DND-41 (cell line): Measurements from ENCODE around the gene SEC16A.

ENCODE experiments used
- ATAC-seq: fragments of 200-7000 bp; cut with Tn5 transposase; 3 replicates; pipeline ENCODE4 v1.9.1; 2021; ENCODE audit warnings: low read depth; ENCODE audit not compliant: insufficient read depth
- DNase-seq: peaks from one replicate; pipeline ENCODE4 v3.0.0-alpha.2; 2020
- H2AFZ ChIP-seq: 2 replicates; pipeline ENCODE4 v1.6.0; 2012; ENCODE audit warnings: low read depth, low read length
- H3K27ac ChIP-seq: 2 replicates; pipeline ENCODE4 v1.5.1; 2012; ENCODE audit warnings: low read length, inconsistent platforms
- H3K27me3 ChIP-seq: fragments of 200-600 bp; sonication (generic); 2 replicates; pipeline ENCODE4 v1.6.0; 2012; ENCODE audit warnings: low read length, mild to moderate bottlenecking, inconsistent platforms; ENCODE audit not compliant: insufficient read depth, poor library complexity
- H3K36me3 ChIP-seq: 2 replicates; pipeline ENCODE4 v1.5.1; 2012; ENCODE audit warnings: low read length, inconsistent platforms; ENCODE audit not compliant: insufficient read depth
- H3K4me1 ChIP-seq: 2 replicates; pipeline ENCODE4 v1.5.1; 2012; ENCODE audit warnings: mild to moderate bottlenecking, low read length; ENCODE audit not compliant: insufficient read depth
- H3K4me2 ChIP-seq: 2 replicates; pipeline ENCODE4 v1.6.0; 2012; ENCODE audit warnings: mild to moderate bottlenecking, moderate library complexity, low read length, inconsistent platforms; ENCODE audit not compliant: insufficient read depth
- H3K4me3 ChIP-seq, 2 experiments: fragments of 200-600 bp in 1 of 2; shearing (Covaris generic) in 1 of 2; 2 replicates each; pipeline ENCODE4 v1.5.1; 2012 to 2016; ENCODE audit warnings: inconsistent platforms in 2 of 2, low read length in 2 of 2, mild to moderate bottlenecking in 2 of 2, low read depth in 1 of 2, moderate library complexity in 1 of 2
- H3K79me2 ChIP-seq: 2 replicates; pipeline ENCODE4 v1.6.0; 2012; ENCODE audit warnings: low read length, inconsistent platforms; ENCODE audit not compliant: insufficient read depth
- H3K9ac ChIP-seq: 2 replicates; pipeline ENCODE4 v1.6.0; 2012; ENCODE audit warnings: low read depth, mild to moderate bottlenecking, inconsistent platforms, low read length, moderate library complexity
- H3K9me3 ChIP-seq: 2 replicates; pipeline ENCODE4 v1.5.1; 2012; ENCODE audit warnings: low read length, moderate library complexity, mild to moderate bottlenecking, inconsistent platforms; ENCODE audit not compliant: insufficient read depth, severe bottlenecking
- H4K20me1 ChIP-seq: 2 replicates; pipeline ENCODE4 v1.6.0; 2012; ENCODE audit warnings: low read length; ENCODE audit not compliant: insufficient read depth
- EZH2 ChIP-seq: IDR thresholded peaks from 3 replicates; pipeline ENCODE4 v1.6.1; 2012; ENCODE audit warnings: borderline replicate concordance, low read depth, mild to moderate bottlenecking, moderate library complexity, low read length, inconsistent platforms; ENCODE audit not compliant: severe bottlenecking
- TF ChIP-seq, protein P1 (sequence below): IDR thresholded peaks from 2 replicates; pipeline ENCODE4 v1.5.1; 2012; ENCODE audit warnings: borderline replicate concordance, low read length, moderate library complexity, mild to moderate bottlenecking; ENCODE audit not compliant: poor library complexity, severe bottlenecking; ENCODE audit errors: extremely low read depth

Gene SEC16A

DNA sequence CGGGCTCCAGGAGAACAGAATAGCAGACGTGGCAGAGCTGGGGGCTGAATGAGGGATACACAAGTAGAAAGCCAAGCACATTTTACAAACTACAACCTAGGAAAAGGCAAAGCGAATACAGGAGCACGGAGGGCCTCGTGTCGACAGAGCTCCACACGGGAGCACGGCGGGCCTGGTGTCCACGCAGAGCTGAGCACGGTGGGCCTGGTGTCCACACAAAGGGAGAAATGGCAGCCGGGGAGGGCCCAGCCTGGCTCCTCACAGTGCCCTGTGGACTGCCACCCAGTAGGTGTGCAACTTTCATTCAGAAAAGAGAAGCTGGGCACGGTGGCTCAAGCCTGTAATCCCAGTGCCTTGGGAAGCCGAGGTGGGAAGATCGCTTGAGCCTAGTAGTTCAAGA is 39.8 kb downstream of the SEC16A start:
- Histone ChIP-seq H3K27me3 (no peaks in the 10 kb centered on the region), H3K9me3 (no peaks in the 10 kb centered on the region), H3K27ac (no peak overlapping the region), H3K4me2 (no peak overlapping the region), H3K4me3 (no peak overlapping the region), H2AFZ (no peak overlapping the region), H3K79me2 (peaks cover 15% of the 10 kb centered on the region), H3K4me1 (peaks cover 16% of the 10 kb centered on the region), H4K20me1 (peaks cover 26% of the 10 kb centered on the region), H3K9ac (no peak overlapping the region), H3K36me3 (peaks cover 68% of the 10 kb centered on the region)
- no peak for ATAC-seq
- TF ChIP-seq, protein P1, sequence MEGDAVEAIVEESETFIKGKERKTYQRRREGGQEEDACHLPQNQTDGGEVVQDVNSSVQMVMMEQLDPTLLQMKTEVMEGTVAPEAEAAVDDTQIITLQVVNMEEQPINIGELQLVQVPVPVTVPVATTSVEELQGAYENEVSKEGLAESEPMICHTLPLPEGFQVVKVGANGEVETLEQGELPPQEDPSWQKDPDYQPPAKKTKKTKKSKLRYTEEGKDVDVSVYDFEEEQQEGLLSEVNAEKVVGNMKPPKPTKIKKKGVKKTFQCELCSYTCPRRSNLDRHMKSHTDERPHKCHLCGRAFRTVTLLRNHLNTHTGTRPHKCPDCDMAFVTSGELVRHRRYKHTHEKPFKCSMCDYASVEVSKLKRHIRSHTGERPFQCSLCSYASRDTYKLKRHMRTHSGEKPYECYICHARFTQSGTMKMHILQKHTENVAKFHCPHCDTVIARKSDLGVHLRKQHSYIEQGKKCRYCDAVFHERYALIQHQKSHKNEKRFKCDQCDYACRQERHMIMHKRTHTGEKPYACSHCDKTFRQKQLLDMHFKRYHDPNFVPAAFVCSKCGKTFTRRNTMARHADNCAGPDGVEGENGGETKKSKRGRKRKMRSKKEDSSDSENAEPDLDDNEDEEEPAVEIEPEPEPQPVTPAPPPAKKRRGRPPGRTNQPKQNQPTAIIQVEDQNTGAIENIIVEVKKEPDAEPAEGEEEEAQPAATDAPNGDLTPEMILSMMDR, result no peak
- TF ChIP-seq EZH2, result no peak
- no peak for DNase-seq

DNA sequence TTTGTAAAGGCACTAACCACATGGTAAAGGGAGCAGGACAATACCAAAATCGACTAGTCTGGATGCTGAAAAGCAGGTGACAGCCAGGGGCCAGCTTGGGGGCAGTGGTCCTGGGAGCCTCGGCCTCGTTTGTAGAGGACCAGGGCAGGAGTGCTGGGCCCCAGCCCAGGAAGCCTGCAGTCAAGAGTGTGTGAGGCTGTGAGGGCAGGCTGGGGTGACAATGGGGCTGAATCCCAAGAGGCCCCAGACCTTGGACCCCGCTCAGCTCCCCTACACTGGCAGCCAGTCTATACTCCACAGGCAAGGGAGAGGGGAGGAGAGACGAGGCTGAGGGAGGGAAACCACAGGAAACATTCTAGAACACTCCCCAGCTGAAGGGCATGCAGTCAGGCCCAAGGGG is 40.6 kb downstream of the SEC16A start:
- Histone ChIP-seq H3K4me1 (peaks cover 24% of the 10 kb centered on the region), H4K20me1 (peaks cover 31% of the 10 kb centered on the region), H3K9me3 (no peaks in the 10 kb centered on the region), H3K9ac (no peak overlapping the region), H3K4me3 (no peak overlapping the region), H2AFZ (no peak overlapping the region), H3K79me2 (peaks cover 24% of the 10 kb centered on the region), H3K27me3 (no peaks in the 10 kb centered on the region), H3K4me2 (no peak overlapping the region), H3K36me3 (peaks cover 64% of the 10 kb centered on the region), H3K27ac (no peak overlapping the region)
- no peak for DNase-seq
- TF ChIP-seq, protein P1, result no peak
- TF ChIP-seq EZH2, result no peak
- ATAC-seq, result no peak

DNA sequence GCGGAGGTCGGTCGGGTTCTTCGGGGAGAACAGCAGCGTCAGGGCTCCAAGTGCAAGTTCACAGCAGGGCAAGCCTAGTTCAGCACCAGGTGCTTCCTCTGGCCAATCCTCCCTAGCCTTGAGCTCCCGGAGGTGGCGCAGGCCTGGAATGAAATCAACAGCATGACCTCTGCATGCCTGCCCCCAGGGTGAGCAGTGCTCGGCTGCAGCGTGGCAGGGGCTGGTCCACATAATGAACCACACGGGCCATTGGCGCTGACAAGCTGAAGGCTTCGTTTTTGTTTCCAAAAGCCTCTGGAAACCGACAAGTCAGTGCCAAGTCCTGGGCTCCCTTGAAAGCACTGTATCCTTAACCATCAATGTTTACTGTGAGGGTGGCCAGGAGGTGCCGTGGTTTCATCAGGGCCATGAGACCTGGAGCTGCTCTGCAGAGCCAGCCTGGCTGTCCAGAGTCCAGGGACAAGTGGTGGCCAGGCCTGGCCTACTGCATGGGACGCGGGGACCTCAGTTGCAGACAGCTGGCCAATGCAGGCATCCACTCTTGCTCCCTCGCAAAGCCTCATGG is 41.1 kb downstream of the SEC16A start:
- H3K9me3 ChIP-seq, result no peaks in the 10 kb centered on the region
- TF ChIP-seq EZH2, result no peak
- TF ChIP-seq, protein P1, result no peak
- H3K27me3 ChIP-seq, result no peaks in the 10 kb centered on the region
- H3K79me2 ChIP-seq, result peaks cover 29% of the 10 kb centered on the region
- H2AFZ ChIP-seq, result no peak overlapping the region
- peaks cover 63% of the 10 kb centered on the region for H3K36me3 ChIP-seq
- H3K4me2 ChIP-seq, result no peak overlapping the region
- no peak for ATAC-seq
- peaks cover 35% of the 10 kb centered on the region for H4K20me1 ChIP-seq
- H3K4me1 ChIP-seq, result peaks cover 29% of the 10 kb centered on the region
- no peak overlapping the region for H3K9ac ChIP-seq
- H3K27ac ChIP-seq, result no peak overlapping the region
- DNase-seq, result no peak
- H3K4me3 ChIP-seq, result no peak overlapping the region

DNA sequence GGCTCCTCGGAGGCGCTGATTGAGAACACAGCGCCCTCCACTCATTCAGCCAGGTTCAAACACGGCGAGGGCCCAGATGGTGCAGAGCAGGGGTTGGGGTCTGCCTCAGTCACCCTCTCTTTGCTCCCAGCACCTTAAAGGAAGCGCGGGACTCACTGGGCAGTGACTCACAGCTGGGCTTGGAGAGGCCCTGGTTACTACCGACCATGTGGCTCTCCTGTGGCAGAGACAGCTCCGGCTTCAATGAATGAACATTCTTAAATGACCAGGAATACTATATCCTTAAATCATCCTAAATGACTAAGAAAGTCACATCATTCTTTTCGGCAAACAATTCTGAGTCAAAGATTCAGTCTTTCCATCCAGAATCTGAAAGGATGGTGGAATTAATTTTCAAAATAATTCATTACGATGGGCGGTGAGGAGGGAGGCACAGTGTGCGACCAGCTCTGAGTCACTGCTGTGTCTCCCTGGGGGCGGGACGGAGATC is 41.6 kb downstream of the SEC16A start:
- TF ChIP-seq, protein P1, result no peak
- no peak for TF ChIP-seq EZH2
- H3K79me2 ChIP-seq, result peaks cover 34% of the 10 kb centered on the region
- H3K27me3 ChIP-seq, result no peaks in the 10 kb centered on the region
- no peak for DNase-seq
- H2AFZ ChIP-seq, result no peak overlapping the region
- H3K27ac ChIP-seq, result no peak overlapping the region
- H3K4me3 ChIP-seq, result no peak overlapping the region
- no peak overlapping the region for H3K4me2 ChIP-seq
- H4K20me1 ChIP-seq, result peaks cover 40% of the 10 kb centered on the region
- H3K9me3 ChIP-seq, result no peaks in the 10 kb centered on the region
- ATAC-seq, result no peak
- H3K4me1 ChIP-seq, result peaks cover 33% of the 10 kb centered on the region
- H3K9ac ChIP-seq, result no peak overlapping the region
- peaks cover 62% of the 10 kb centered on the region for H3K36me3 ChIP-seq
